ENCODE measurements around the gene GREB1. TPM values are rescaled to one million over a fixed set of nuclear protein-coding genes. Genes with fewer than 3 reads are reported as not detected.

The GREB1 gene
- polyA plus RNA-seq, 1 experiment, result 0.12 TPM

GRCh38 chr2:11617527-11617926 is 83.7 kb downstream of the GREB1 start:
- no peak for DNase-seq (ENCODE audit: low read depth, low spot score)
- no peak overlapping the region for H3K27ac ChIP-seq (ENCODE audit: low read depth, low read length)
- ChIA-PET CTCF (interaction anchor here (0.6 kb wide), 1 partner anchor 162 kb away, joined by 3 read pairs; no protein-coding TSS in a partner anchor), POLR2A (interaction anchor here (0.6 kb wide), 1 partner anchor 1447 kb away, joined by 7 read pairs; no protein-coding TSS in a partner anchor)
- H3K27me3 ChIP-seq (ENCODE audit: control insufficient read depth, insufficient read depth, low read length), result peaks cover 4% of the 10 kb centered on the region
- no peak for TF ChIP-seq CTCF (IDR thresholded peaks at IDR 0.05; ENCODE audit: low read depth, low read length)
- H3K4me3 ChIP-seq (ENCODE audit: low read depth, low read length), result no peak overlapping the region
- H3K9me3 ChIP-seq (ENCODE audit: control insufficient read depth, insufficient read depth, low read length), result peaks cover 4% of the 10 kb centered on the region; the same call in 1 of the 2 replicates

GRCh38 chr2:11617984-11618707 is 84.3 kb downstream of the GREB1 start:
- peaks cover 2% of the 10 kb centered on the region for H3K27me3 ChIP-seq (ENCODE audit: control insufficient read depth, insufficient read depth, low read length)
- TF ChIP-seq CTCF (IDR thresholded peaks at IDR 0.05; ENCODE audit: low read depth, low read length), result no peak
- ChIA-PET POLR2A (interaction anchor here (0.6 kb wide), 1 partner anchor 1447 kb away, joined by 7 read pairs; no protein-coding TSS in a partner anchor), CTCF (no interaction called here)
- H3K4me3 ChIP-seq (ENCODE audit: low read depth, low read length), result no peak overlapping the region
- peaks cover 4% of the 10 kb centered on the region; the same call in 1 of the 2 replicates for H3K9me3 ChIP-seq (ENCODE audit: control insufficient read depth, insufficient read depth, low read length)
- no peak overlapping the region for H3K27ac ChIP-seq (ENCODE audit: low read depth, low read length)
- no peak for DNase-seq (ENCODE audit: low read depth, low spot score)

GRCh38 chr2:11618708-11619062 is 84.8 kb downstream of the GREB1 start:
- no peak for TF ChIP-seq CTCF (IDR thresholded peaks at IDR 0.05; ENCODE audit: low read depth, low read length)
- Histone ChIP-seq H3K27me3 (ENCODE audit: control insufficient read depth, insufficient read depth, low read length) (peaks cover 2% of the 10 kb centered on the region), H3K4me3 (ENCODE audit: low read depth, low read length) (no peak overlapping the region), H3K27ac (ENCODE audit: low read depth, low read length) (no peak overlapping the region), H3K9me3 (ENCODE audit: control insufficient read depth, insufficient read depth, low read length) (peaks cover 4% of the 10 kb centered on the region; the same call in 1 of the 2 replicates)
- CTCF ChIA-PET, result no interaction called here
- no peak for DNase-seq (ENCODE audit: low read depth, low spot score)
- POLR2A ChIA-PET, result no interaction called here

- no peak for TF ChIP-seq CTCF (IDR thresholded peaks at IDR 0.05; ENCODE audit: low read depth, low read length)
- Histone ChIP-seq H3K27me3 (ENCODE audit: control insufficient read depth, insufficient read depth, low read length) (peaks cover 4% of the 10 kb centered on the region), H3K4me3 (ENCODE audit: low read depth, low read length) (no peak overlapping the region), H3K9me3 (ENCODE audit: control insufficient read depth, insufficient read depth, low read length) (peaks cover 4% of the 10 kb centered on the region; the same call in 1 of the 2 replicates), H3K27ac (ENCODE audit: low read depth, low read length) (no peak overlapping the region)
- POLR2A ChIA-PET, result no interaction called here
- DNase-seq (ENCODE audit: low read depth, low spot score), result no peak
- CTCF ChIA-PET, result no interaction called here
Observed at GRCh38 chr2:11621410-11621809, 87.6 kb downstream of the GREB1 start.

GRCh38 chr2:11622611-11623010 is 88.8 kb downstream of the GREB1 start:
- H3K9me3 ChIP-seq (ENCODE audit: control insufficient read depth, insufficient read depth, low read length), result peaks cover 14% of the 10 kb centered on the region
- ChIA-PET POLR2A (no interaction called here), CTCF (interaction anchor here (0.6 kb wide), 1 partner anchor 802 kb away, joined by 3 read pairs; no protein-coding TSS in a partner anchor)
- no peak overlapping the region for H3K27ac ChIP-seq (ENCODE audit: low read depth, low read length)
- DNase-seq (ENCODE audit: low read depth, low spot score), result no peak
- H3K27me3 ChIP-seq (ENCODE audit: control insufficient read depth, insufficient read depth, low read length), result peaks cover 4% of the 10 kb centered on the region
- no peak overlapping the region for H3K4me3 ChIP-seq (ENCODE audit: low read depth, low read length)
- no peak for TF ChIP-seq CTCF (IDR thresholded peaks at IDR 0.05; ENCODE audit: low read depth, low read length)
